Choroid plexus epithelial cell (primary cell): ENCODE results near the gene KCNJ16.
A peak's percentile ranks its signal among the peaks of the same experiment; 100 is the strongest.

Source experiments
- DNase-seq: peaks from one replicate; pipeline ENCODE4 v3.0.0-alpha.2; 2010; ENCODE audit warnings: low read depth
- H3K4me3 ChIP-seq: 2 replicates; pipeline ENCODE4 v1.5.1; 2011; ENCODE audit warnings: low read depth, mild to moderate bottlenecking, control low read depth, low read length, moderate library complexity
- TF ChIP-seq, protein P1 (sequence below): conservative IDR thresholded peaks from 2 replicates; pipeline ENCODE4 v1.5.1; 2011; ENCODE audit warnings: low read depth, mild to moderate bottlenecking, control low read depth, inconsistent platforms, low read length, moderate library complexity

KCNJ16 gene

DNA sequence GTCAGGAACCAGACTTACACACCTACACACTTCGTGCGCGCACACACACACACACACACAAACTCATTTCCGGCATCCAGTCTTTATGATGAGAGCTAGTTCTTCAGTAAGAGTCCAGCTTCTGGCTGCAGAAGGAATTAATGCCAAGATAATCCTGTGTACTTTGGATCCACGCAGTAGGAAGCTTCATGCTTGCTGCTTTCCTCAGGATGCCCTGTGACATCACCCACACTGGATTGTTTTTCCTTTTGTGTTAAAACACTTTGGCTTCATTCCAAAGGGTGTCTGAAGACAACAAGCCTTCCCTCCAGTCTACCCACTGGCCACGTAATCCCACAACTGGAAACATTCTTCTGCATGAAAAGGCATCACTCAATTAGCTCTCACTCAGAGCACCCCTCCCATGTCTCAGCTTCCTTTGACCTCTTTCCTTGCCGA, 35.4 kb downstream of the KCNJ16 start:
- peak; percentile 90 for DNase-seq
- H3K4me3 ChIP-seq, result no peak overlapping the region
- TF ChIP-seq, protein P1, sequence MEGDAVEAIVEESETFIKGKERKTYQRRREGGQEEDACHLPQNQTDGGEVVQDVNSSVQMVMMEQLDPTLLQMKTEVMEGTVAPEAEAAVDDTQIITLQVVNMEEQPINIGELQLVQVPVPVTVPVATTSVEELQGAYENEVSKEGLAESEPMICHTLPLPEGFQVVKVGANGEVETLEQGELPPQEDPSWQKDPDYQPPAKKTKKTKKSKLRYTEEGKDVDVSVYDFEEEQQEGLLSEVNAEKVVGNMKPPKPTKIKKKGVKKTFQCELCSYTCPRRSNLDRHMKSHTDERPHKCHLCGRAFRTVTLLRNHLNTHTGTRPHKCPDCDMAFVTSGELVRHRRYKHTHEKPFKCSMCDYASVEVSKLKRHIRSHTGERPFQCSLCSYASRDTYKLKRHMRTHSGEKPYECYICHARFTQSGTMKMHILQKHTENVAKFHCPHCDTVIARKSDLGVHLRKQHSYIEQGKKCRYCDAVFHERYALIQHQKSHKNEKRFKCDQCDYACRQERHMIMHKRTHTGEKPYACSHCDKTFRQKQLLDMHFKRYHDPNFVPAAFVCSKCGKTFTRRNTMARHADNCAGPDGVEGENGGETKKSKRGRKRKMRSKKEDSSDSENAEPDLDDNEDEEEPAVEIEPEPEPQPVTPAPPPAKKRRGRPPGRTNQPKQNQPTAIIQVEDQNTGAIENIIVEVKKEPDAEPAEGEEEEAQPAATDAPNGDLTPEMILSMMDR, result no peak

DNA sequence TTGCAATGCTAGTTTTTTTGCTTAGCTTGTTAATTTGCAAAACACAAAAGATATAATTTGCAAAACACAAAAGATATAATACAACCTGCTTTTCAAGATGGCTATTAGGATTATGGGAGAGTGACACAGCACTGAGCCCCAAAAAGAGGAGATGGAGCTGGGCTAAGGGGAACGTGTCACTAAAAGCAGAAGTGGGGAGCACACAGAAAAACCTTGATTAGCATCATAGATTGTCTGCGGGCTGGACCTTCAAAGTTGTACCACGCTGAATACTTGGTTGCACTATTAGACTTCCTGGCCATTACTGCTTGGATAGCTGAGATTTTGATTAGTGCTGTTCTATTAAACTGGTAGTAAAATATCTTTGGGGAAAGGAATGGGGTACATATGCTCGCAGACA, 36.2 kb downstream of the KCNJ16 start:
- no peak overlapping the region for H3K4me3 ChIP-seq
- DNase-seq, result no peak
- TF ChIP-seq, protein P1, result no peak

DNA sequence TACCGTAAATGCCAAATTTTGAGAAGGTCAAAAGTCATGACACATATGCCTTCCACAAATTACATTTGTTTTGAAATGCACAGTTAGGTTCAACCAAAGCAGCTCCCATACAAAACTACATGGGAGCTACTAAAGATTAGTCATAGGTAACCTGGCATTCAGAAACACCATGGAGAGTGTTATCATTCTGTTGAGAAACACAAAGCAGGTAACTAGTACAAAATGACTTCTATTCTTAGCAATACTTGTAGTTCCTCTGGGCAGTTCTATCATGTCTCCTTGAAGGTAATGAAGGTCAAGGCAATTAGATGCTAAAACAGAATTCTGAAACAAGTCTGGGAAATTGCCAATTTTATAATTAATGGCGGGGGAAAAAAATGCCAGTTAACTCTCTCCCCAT, 39.4 kb downstream of the KCNJ16 start:
- TF ChIP-seq, protein P1, result no peak
- no peak for DNase-seq
- H3K4me3 ChIP-seq, result no peak overlapping the region

DNA sequence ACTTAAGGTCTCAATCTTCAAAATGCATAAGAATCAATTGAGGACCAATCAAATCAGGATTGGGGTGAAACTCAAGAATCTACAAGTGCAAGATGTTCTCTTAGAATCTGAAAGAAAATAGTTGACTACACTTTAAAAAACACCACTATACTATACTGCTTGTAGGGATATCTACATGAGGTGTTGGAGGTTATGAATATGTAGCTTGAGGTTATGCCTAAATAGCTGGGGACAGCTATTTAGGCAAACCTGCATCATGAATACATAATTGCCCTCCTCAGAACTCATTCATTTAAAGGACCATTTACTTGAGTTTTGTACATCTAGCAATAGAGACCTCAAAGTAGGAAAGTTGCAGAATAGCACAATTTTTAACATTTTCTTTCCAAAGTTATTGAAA, 40.1 kb downstream of the KCNJ16 start:
- no peak for DNase-seq
- TF ChIP-seq, protein P1, result no peak
- no peak overlapping the region for H3K4me3 ChIP-seq

DNA sequence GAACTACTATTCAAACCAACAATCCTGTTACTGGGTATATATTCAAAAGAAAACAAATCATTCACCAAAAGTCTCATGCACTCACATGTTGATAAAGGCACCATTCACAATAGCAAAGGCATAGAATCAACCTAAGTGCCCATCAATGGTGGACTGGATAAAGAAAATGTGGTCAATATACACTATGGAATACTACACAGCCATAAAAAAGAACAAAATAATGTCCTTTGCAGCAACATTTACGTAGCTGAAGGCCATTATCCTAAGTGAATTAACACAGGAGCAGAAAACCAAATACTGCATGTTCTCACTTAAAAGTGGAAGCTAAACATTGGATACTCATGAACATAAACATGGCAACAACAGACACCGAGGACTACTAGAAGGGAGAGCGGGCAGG, 41.9 kb downstream of the KCNJ16 start:
- H3K4me3 ChIP-seq, result no peak overlapping the region
- DNase-seq, result no peak

DNA sequence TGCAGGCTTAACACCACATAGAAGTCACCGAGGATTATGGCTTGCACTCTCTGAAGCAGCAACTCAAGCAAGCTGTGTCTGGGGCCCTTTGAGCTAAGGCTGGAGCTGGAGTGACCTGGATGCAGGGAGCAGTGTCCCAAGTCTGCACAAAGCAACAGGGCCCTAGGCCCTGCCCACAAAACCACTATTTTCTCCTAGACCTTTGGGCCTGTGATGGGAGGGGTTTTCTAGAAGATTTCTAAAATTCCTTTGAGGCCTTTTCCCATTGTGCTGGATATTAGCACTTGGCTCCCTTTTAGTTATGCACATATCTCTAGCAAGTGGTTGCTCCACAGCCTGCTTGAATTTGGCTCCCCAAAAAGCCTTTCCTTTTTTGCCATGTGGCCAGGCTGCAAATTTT, 44.5 kb downstream of the KCNJ16 start:
- no peak for DNase-seq
- no peak overlapping the region for H3K4me3 ChIP-seq
- TF ChIP-seq, protein P1, result no peak

More for the DNA sequence above, 41.9 kb downstream of the KCNJ16 start:
- TF ChIP-seq, protein P1, result no peak

DNA sequence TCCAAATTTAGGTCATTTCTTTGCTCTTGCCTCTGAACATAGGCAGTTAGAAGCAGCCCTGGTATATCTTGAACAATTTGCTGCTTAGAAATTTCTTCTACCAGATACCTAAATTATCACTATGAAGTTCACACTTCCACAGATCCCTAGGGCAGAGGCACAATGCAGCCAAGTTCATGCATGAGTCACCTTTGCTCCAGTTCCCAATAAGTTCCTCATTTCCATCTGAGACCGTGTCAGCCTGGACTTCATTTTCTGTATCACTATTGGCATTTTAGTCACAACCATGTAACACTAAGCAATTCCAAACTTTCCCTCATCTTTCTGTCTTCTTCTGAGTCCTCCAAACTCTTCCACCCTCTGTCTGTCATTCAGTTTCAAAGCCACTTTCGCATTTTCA, 45.0 kb downstream of the KCNJ16 start:
- TF ChIP-seq, protein P1, result no peak
- no peak overlapping the region for H3K4me3 ChIP-seq
- DNase-seq, result no peak
